Measurements from ENCODE around the gene LRP1. TPM values are rescaled to one million over a fixed set of nuclear protein-coding genes. Genes with fewer than 3 reads are reported as not detected.

LRP1 gene
- 0.34 TPM for polyA plus RNA-seq (2012; ENCODE audit: missing spikeins)

GRCh38 chr12:57127726-57128518, at the start of gene LRP1:
LRP1 (plus strand) TSS chr12:57128483; CDS start chr12:57128965, 482 bp downstream.
- FAIRE-seq (peak; percentile 56), DNase-seq (ENCODE audit: insufficient read length) (peak; percentile 61)
- TF ChIP-seq TAF1 (IDR thresholded peaks at IDR 0.05; ENCODE audit: borderline replicate concordance, low read depth, low read length) (no peak), POLR2A (IDR thresholded peaks at IDR 0.05; ENCODE audit: low read depth, low read length) (no peak), POLR2AphosphoS5 (IDR thresholded peaks at IDR 0.05; ENCODE audit: low read depth, low read length) (no peak)

GRCh38 chr12:57078519-57079404, 49.5 kb upstream of the LRP1 start, which contains the start of gene NEMP1:
NEMP1 (minus strand) TSS chr12:57078791; CDS start chr12:57078745, 46 bp downstream.
- TF ChIP-seq POLR2A (IDR thresholded peaks at IDR 0.05; ENCODE audit: low read depth, low read length) (peak; percentile 81), POLR2AphosphoS5 (IDR thresholded peaks at IDR 0.05; ENCODE audit: low read depth, low read length) (peak; percentile 83), TAF1 (IDR thresholded peaks at IDR 0.05; ENCODE audit: borderline replicate concordance, low read depth, low read length) (peak; percentile 60; the same call in 1 of the 2 replicates)
- FAIRE-seq (peak; percentile 97), DNase-seq (ENCODE audit: insufficient read length) (peak; percentile 95)

- FAIRE-seq: no peak
- no peak for TF ChIP-seq POLR2A (IDR thresholded peaks at IDR 0.05; ENCODE audit: low read depth, low read length)
- no peak for TF ChIP-seq POLR2AphosphoS5 (IDR thresholded peaks at IDR 0.05; ENCODE audit: low read depth, low read length)
- no peak for TF ChIP-seq TAF1 (IDR thresholded peaks at IDR 0.05; ENCODE audit: borderline replicate concordance, low read depth, low read length)
Measured at GRCh38 chr12:57079821-57080220, 48.5 kb upstream of the LRP1 start.

GRCh38 chr12:57080855-57081254, 47.4 kb upstream of the LRP1 start:
- DNase-seq (ENCODE audit: insufficient read length) (no peak), FAIRE-seq (no peak)
- no peak for TF ChIP-seq POLR2AphosphoS5 (IDR thresholded peaks at IDR 0.05; ENCODE audit: low read depth, low read length)
- no peak for TF ChIP-seq POLR2A (IDR thresholded peaks at IDR 0.05; ENCODE audit: low read depth, low read length)
- no peak for TF ChIP-seq TAF1 (IDR thresholded peaks at IDR 0.05; ENCODE audit: borderline replicate concordance, low read depth, low read length)

More at GRCh38 chr12:57079821-57080220, 48.5 kb upstream of the LRP1 start:
- DNase-seq (ENCODE audit: insufficient read length): no peak

- TF ChIP-seq POLR2A (IDR thresholded peaks at IDR 0.05; ENCODE audit: low read depth, low read length) (no peak; the same call in 1 of the 2 replicates), POLR2AphosphoS5 (IDR thresholded peaks at IDR 0.05; ENCODE audit: low read depth, low read length) (no peak), TAF1 (IDR thresholded peaks at IDR 0.05; ENCODE audit: borderline replicate concordance, low read depth, low read length) (no peak)
- DNase-seq (ENCODE audit: insufficient read length) (no peak), FAIRE-seq (no peak)
Measured at GRCh38 chr12:57085999-57086492, 42.2 kb upstream of the LRP1 start.

GRCh38 chr12:57086493-57087009, 41.7 kb upstream of the LRP1 start:
- DNase-seq (ENCODE audit: insufficient read length) (no peak), FAIRE-seq (no peak)
- TF ChIP-seq POLR2A (IDR thresholded peaks at IDR 0.05; ENCODE audit: low read depth, low read length) (no peak), POLR2AphosphoS5 (IDR thresholded peaks at IDR 0.05; ENCODE audit: low read depth, low read length) (no peak), TAF1 (IDR thresholded peaks at IDR 0.05; ENCODE audit: borderline replicate concordance, low read depth, low read length) (no peak)

- FAIRE-seq: peak; percentile 71
- TF ChIP-seq TAF1 (IDR thresholded peaks at IDR 0.05; ENCODE audit: borderline replicate concordance, low read depth, low read length) (no peak), POLR2A (IDR thresholded peaks at IDR 0.05; ENCODE audit: low read depth, low read length) (peak; percentile 44; the same call in 1 of the 2 replicates), POLR2AphosphoS5 (IDR thresholded peaks at IDR 0.05; ENCODE audit: low read depth, low read length) (no peak; the same call in 1 of the 2 replicates)
- DNase-seq (ENCODE audit: insufficient read length): peak; percentile 77
Measured at GRCh38 chr12:57087010-57087690, 41.1 kb upstream of the LRP1 start.

- TF ChIP-seq POLR2A (IDR thresholded peaks at IDR 0.05; ENCODE audit: low read depth, low read length) (peak; percentile 4), POLR2AphosphoS5 (IDR thresholded peaks at IDR 0.05; ENCODE audit: low read depth, low read length) (no peak; the same call in 1 of the 2 replicates), TAF1 (IDR thresholded peaks at IDR 0.05; ENCODE audit: borderline replicate concordance, low read depth, low read length) (no peak)
- DNase-seq (ENCODE audit: insufficient read length): peak; percentile 79
- FAIRE-seq: peak; percentile 86
Measured at GRCh38 chr12:57087691-57088353, 40.5 kb upstream of the LRP1 start.

- TF ChIP-seq TAF1 (IDR thresholded peaks at IDR 0.05; ENCODE audit: borderline replicate concordance, low read depth, low read length) (peak; percentile 64; the same call in 1 of the 2 replicates), POLR2AphosphoS5 (IDR thresholded peaks at IDR 0.05; ENCODE audit: low read depth, low read length) (peak; percentile 85), POLR2A (IDR thresholded peaks at IDR 0.05; ENCODE audit: low read depth, low read length) (peak; percentile 78)
- peak; percentile 78 for FAIRE-seq
- DNase-seq (ENCODE audit: insufficient read length): peak; percentile 93
Measured at GRCh38 chr12:57088354-57089270, 39.7 kb upstream of the LRP1 start, which contains the start of gene NAB2. NAB2 (plus strand) TSS chr12:57089114; CDS start chr12:57089272, 158 bp downstream.

All from GM12892 (cell line).